Inflammatory macrophage (primary cell): ENCODE data around the gene ELAVL3.

Source experiments
- DNase-seq, 2 donors: peaks; one replicate each; pipeline ENCODE4 v3.0.0-alpha.2; 2020 to 2022

ELAVL3 gene

GRCh38 chr19:11405846-11406643, 74.8 kb downstream of the ELAVL3 start:
- no peak for DNase-seq

GRCh38 chr19:11404588-11405222, 76.1 kb downstream of the ELAVL3 start:
- DNase-seq: no peak

- no peak for DNase-seq
Measured at GRCh38 chr19:11401808-11402543, 78.9 kb downstream of the ELAVL3 start.
